Stomach (tissue), 9 donors: ENCODE measurements around the gene UBE2Q2. TPM values are rescaled to one million over a fixed set of nuclear protein-coding genes. Genes with fewer than 3 reads are reported as not detected.
A peak's percentile ranks its signal among the peaks of the same experiment; 100 is the strongest.

Experiments
- DNase-seq, 2 donors: peaks; one replicate each; pipeline versions ENCODE4 v3.0.0 to v3.0.0-alpha.2; 2013 to 2019
- H3K27ac ChIP-seq, 5 donors: fragments of 200-600 bp in 4 of 5; sonication (generic) in 4 of 5; one replicate each; pipeline ENCODE4 v1.5.1; 2013 to 2019; ENCODE audit warnings: mild to moderate bottlenecking in 1 of 5, moderate library complexity in 1 of 5
- H3K27me3 ChIP-seq, 3 donors: fragments of 200-600 bp; sonication (generic); one replicate each; pipeline ENCODE4 v1.5.1; 2017 to 2019; ENCODE audit warnings: mixed run types in 1 of 3
- H3K36me3 ChIP-seq, 4 donors: fragments of 200-600 bp; sonication (generic); 1 replicate in 3 of 4; 2 replicates in 1 of 4; pipeline ENCODE4 v1.5.1; 2016 to 2019
- H3K4me1 ChIP-seq, 4 donors: fragments of 200-600 bp; sonication (generic); one replicate each; pipeline ENCODE4 v1.5.1; 2016 to 2019
- H3K4me3 ChIP-seq, 4 donors: fragments of 200-600 bp; sonication (generic) in 3 of 4; one replicate each; pipeline ENCODE4 v1.5.1; 2016 to 2019; ENCODE audit warnings: mild to moderate bottlenecking in 1 of 4
- H3K9me3 ChIP-seq, 4 donors: fragments of 200-600 bp; sonication (generic); one replicate each; pipeline ENCODE4 v1.5.1; 2016 to 2019
- CTCF ChIP-seq, 7 experiments: fragments of 450-650 bp in 4 of 7; fragments of 200-600 bp in 3 of 7; sonication (generic) in 3 of 7; IDR thresholded peaks; one replicate each; pipeline ENCODE4 v1.5.1; 2016 to 2019; ENCODE audit warnings: antibody characterized with exemption in 7 of 7, control low read depth in 2 of 7, mild to moderate bottlenecking in 1 of 7
- EP300 ChIP-seq: sonication (generic); formaldehyde crosslinking; IDR thresholded peaks from one replicate; pipeline ENCODE4 v1.6.1; 2017; ENCODE audit warnings: antibody characterized with exemption
- POLR2A ChIP-seq, 4 donors: fragments of 450-650 bp; IDR thresholded peaks; one replicate each; pipeline ENCODE4 v1.6.1; 2016; ENCODE audit warnings: antibody characterized with exemption in 4 of 4, control low read depth in 2 of 4, mild to moderate bottlenecking in 1 of 4, moderate library complexity in 1 of 4
- POLR2AphosphoS5 ChIP-seq, 3 donors: sonication (generic); formaldehyde crosslinking; IDR thresholded peaks; one replicate each; pipeline ENCODE4 v1.6.1; 2016; ENCODE audit warnings: antibody characterized with exemption in 3 of 3
- WGBS, 5 donors: extraction: QIAGEN DNeasy Blood & Tissue Kit in 3 of 5; methylation state at CpG; one replicate each; pipeline versions ENCODE4 v1.1.5 to v1.1.7; 2013 to 2018; 5-methylcytosine and 5-hydroxymethylcytosine counted together
- intact Hi-C: fragments of 100-400 bp; cut with DNase I; formaldehyde crosslinking; loops from one replicate; pipeline ENCODE4 v1.15.1; 2023; ENCODE audit warnings: low total_unique reads
- polyA plus RNA-seq, 3 donors: library from polyadenylated mRNA; stranded (reverse); fragments of 200-250 nt; gene quantifications; one replicate each; pipeline ENCODE4 v1.2.3, GENCODE V29; 2013
- total RNA-seq, 5 donors: library from RNA; depleted of rRNA; stranded (reverse); fragments of >200 nt; gene quantifications; one replicate each; pipeline versions ENCODE4 v1.1.0 to v1.2.3, GENCODE V29; 2014 to 2016
- donor health status: healthy with polysubstance abuse.
- donor health status: Bipolar disorder and iron deficiency.
- donor health status: healthy.

The UBE2Q2 gene
- total and polyA plus RNA-seq, 8 donors, result 9.0 to 52.0 (median 33.8) TPM

- TF ChIP-seq CTCF (IDR thresholded peaks at IDR 0.05) (no peak), EP300 (no peak), POLR2A (IDR thresholded peaks at IDR 0.05) (no peak), POLR2AphosphoS5 (IDR thresholded peaks at IDR 0.05) (no peak)
- Histone ChIP-seq H3K27ac (no peak overlapping the region), H3K9me3 (no peaks in the 10 kb centered on the region), H3K36me3 (peaks cover 2 to 44% (median 34%) of the 10 kb centered on the region in 4 donors), H3K27me3 (no peaks in the 10 kb centered on the region), H3K4me1 (peaks cover 2 to 21% (median 10%) of the 10 kb centered on the region in 4 donors), H3K4me3 (no peak overlapping the region)
- intact Hi-C loops, result no loop called here
- 85 to 94% (median 90%) methylated on average over 4 of the region's 4 CpGs for WGBS, 5 donors
- DNase-seq, result no peak
Observed at GRCh38 chr15:75927601-75928000, 84.4 kb downstream of the UBE2Q2 start.

- peaks cover 13 to 56% (median 45%) of the 10 kb centered on the region in 4 donors for H3K36me3 ChIP-seq
- no peak overlapping the region for H3K27ac ChIP-seq
- no peaks in the 10 kb centered on the region for H3K27me3 ChIP-seq
- intact Hi-C loops, result no loop called here
- WGBS, 5 donors, result 67 to 80% (median 70%) methylated on average over 8 to 9 of the region's 9 CpGs
- H3K4me3 ChIP-seq, result no peak overlapping the region
- TF ChIP-seq CTCF (IDR thresholded peaks at IDR 0.05) (peak in 2 of 7 experiments; percentile 10 to 11), POLR2AphosphoS5 (IDR thresholded peaks at IDR 0.05) (no peak), POLR2A (IDR thresholded peaks at IDR 0.05) (no peak), EP300 (no peak)
- H3K4me1 ChIP-seq, result peaks cover 0 to 16% (median 6%) of the 10 kb centered on the region in 4 donors
- peak; percentile 26 to 77 for DNase-seq
- no peaks in the 10 kb centered on the region for H3K9me3 ChIP-seq
Observed at GRCh38 chr15:75928680-75929608, 85.7 kb downstream of the UBE2Q2 start.

GRCh38 chr15:75929799-75930565 lies 86.7 kb downstream of the UBE2Q2 start:
- TF ChIP-seq POLR2A (IDR thresholded peaks at IDR 0.05) (no peak), CTCF (IDR thresholded peaks at IDR 0.05) (no peak), EP300 (no peak), POLR2AphosphoS5 (IDR thresholded peaks at IDR 0.05) (no peak)
- Histone ChIP-seq H3K27ac (no peak overlapping the region), H3K4me1 (peaks cover 0 to 16% (median 5%) of the 10 kb centered on the region in 4 donors), H3K36me3 (peaks cover 18 to 60% (median 55%) of the 10 kb centered on the region in 4 donors), H3K9me3 (no peaks in the 10 kb centered on the region), H3K4me3 (no peak overlapping the region), H3K27me3 (no peaks in the 10 kb centered on the region)
- WGBS, 5 donors, result 63 to 69% (median 67%) methylated on average over 5 of the region's 5 CpGs
- intact Hi-C loops, result no loop called here
- no peak for DNase-seq

- Histone ChIP-seq H3K27me3 (no peaks in the 10 kb centered on the region), H3K4me1 (peaks cover 0 to 11% (median 2%) of the 10 kb centered on the region in 4 donors), H3K27ac (no peak overlapping the region), H3K36me3 (peaks cover 18 to 68% (median 62%) of the 10 kb centered on the region in 4 donors), H3K4me3 (no peak overlapping the region), H3K9me3 (no peaks in the 10 kb centered on the region)
- intact Hi-C loops, result no loop called here
- DNase-seq, result no peak
- WGBS, 5 donors, result 82 to 98% (median 87%) methylated on average over 2 of the region's 2 CpGs
- TF ChIP-seq EP300 (no peak), CTCF (IDR thresholded peaks at IDR 0.05) (no peak), POLR2A (IDR thresholded peaks at IDR 0.05) (no peak), POLR2AphosphoS5 (IDR thresholded peaks at IDR 0.05) (no peak)
Observed at GRCh38 chr15:75930866-75931265, 87.6 kb downstream of the UBE2Q2 start.
